HEK293 (cell line): ENCODE results near the gene TCEA2.

Experiments used
- CTCF ChIA-PET: fragments of 350-600 bp; formaldehyde crosslinking; extraction: SDS; loops from one replicate; lab custom pipeline; 2021; ENCODE audit warnings: antibody characterized with exemption; lab: Yijun Ruan, JAX
- POLR2A ChIA-PET: fragments of 300-600 bp; formaldehyde crosslinking; extraction: SDS; loops from one replicate; lab custom pipeline; 2020; ENCODE audit warnings: antibody characterized with exemption, inconsistent platforms; lab: Yijun Ruan, JAX
- H3K27ac ChIP-seq: fragments of 200-500 bp; sonication (Bioruptor generic); 2 replicates; pipeline ENCODE4 v1.5.1; 2014; ENCODE audit warnings: low read depth, low read length, control low read depth, inconsistent platforms; ENCODE audit errors: extremely low read depth
- H3K36me3 ChIP-seq, 2 experiments: fragments of 200-500 bp in 1 of 2; sonication (Bioruptor generic) in 1 of 2; 1 replicate in 1 of 2; 2 replicates in 1 of 2; pipeline ENCODE4 v1.5.1; 2014 to 2017; ENCODE audit warnings: inconsistent platforms in 2 of 2, low read length in 2 of 2; ENCODE audit not compliant: control insufficient read depth in 2 of 2, insufficient read depth in 1 of 2
- H3K4me1 ChIP-seq: fragments of 200-500 bp; sonication (Bioruptor generic); 2 replicates; pipeline ENCODE4 v1.5.1; 2014; ENCODE audit warnings: mild to moderate bottlenecking, low read length, inconsistent platforms; ENCODE audit not compliant: control insufficient read depth, insufficient read depth
- H3K4me3 ChIP-seq: 2 replicates; pipeline ENCODE4 v1.5.1; 2011; ENCODE audit warnings: low read depth, mild to moderate bottlenecking, control low read depth, low read length, moderate library complexity
- H3K9me3 ChIP-seq: fragments of 200-500 bp; sonication (Bioruptor generic); 2 replicates; pipeline ENCODE4 v1.5.1; 2014; ENCODE audit warnings: low read depth, low read length, inconsistent platforms; ENCODE audit not compliant: control insufficient read depth, insufficient read depth
- BCL11A ChIP-seq: fragments of 450-650 bp; formaldehyde crosslinking; IDR thresholded peaks from 2 replicates; pipeline ENCODE4 v1.5.1; 2016; ENCODE audit warnings: low read depth, missing biosample characterization, missing genetic modification characterization
- BCL11B ChIP-seq: fragments of 450-650 bp; formaldehyde crosslinking; IDR thresholded peaks from 2 replicates; pipeline ENCODE4 v1.5.1; 2016; ENCODE audit warnings: low read depth, missing biosample characterization, missing genetic modification characterization
- CTCF ChIP-seq: fragments of 450-650 bp; formaldehyde crosslinking; IDR thresholded peaks from 2 replicates; pipeline ENCODE4 v1.5.1; 2016; ENCODE audit warnings: missing biosample characterization, missing genetic modification characterization
- ELK4 ChIP-seq: IDR thresholded peaks from 2 replicates; pipeline ENCODE4 v1.6.1; 2011; ENCODE audit warnings: mild to moderate bottlenecking, low read depth, low read length, borderline replicate concordance
- KLF1 ChIP-seq: fragments of 450-650 bp; formaldehyde crosslinking; IDR thresholded peaks from 2 replicates; pipeline ENCODE4 v1.5.1; 2016; ENCODE audit warnings: missing biosample characterization, missing genetic modification characterization
- KLF8 ChIP-seq: fragments of 450-650 bp; formaldehyde crosslinking; IDR thresholded peaks from 2 replicates; pipeline ENCODE4 v1.5.1; 2016; ENCODE audit warnings: missing biosample characterization, missing genetic modification characterization
- MEIS1 ChIP-seq: sonication (generic); formaldehyde crosslinking; IDR thresholded peaks from 2 replicates; pipeline ENCODE4 v1.8.1; 2022; ENCODE audit warnings: missing genetic modification reagents, mild to moderate bottlenecking, borderline replicate concordance
- PRDM10 ChIP-seq: fragments of 450-650 bp; formaldehyde crosslinking; IDR thresholded peaks from 2 replicates; pipeline ENCODE4 v1.5.1; 2016; ENCODE audit warnings: missing biosample characterization, missing genetic modification characterization
- SP2 ChIP-seq: fragments of 450-650 bp; formaldehyde crosslinking; IDR thresholded peaks from 2 replicates; pipeline ENCODE4 v1.5.1; 2016; ENCODE audit warnings: missing biosample characterization, missing genetic modification characterization
- ZBTB1 ChIP-seq: fragments of 450-650 bp; formaldehyde crosslinking; IDR thresholded peaks from 2 replicates; pipeline ENCODE4 v1.5.1; 2016; ENCODE audit warnings: missing biosample characterization, missing genetic modification characterization
- ZBTB49 ChIP-seq: fragments of 450-650 bp; formaldehyde crosslinking; IDR thresholded peaks from 2 replicates; pipeline ENCODE4 v1.5.1; 2016; ENCODE audit warnings: missing biosample characterization, missing genetic modification characterization, low read depth
- ZBTB8A ChIP-seq: fragments of 450-650 bp; formaldehyde crosslinking; IDR thresholded peaks from 2 replicates; pipeline ENCODE4 v1.5.1; 2016; ENCODE audit warnings: missing biosample characterization, missing genetic modification characterization
- ZEB2 ChIP-seq: fragments of 450-650 bp; formaldehyde crosslinking; IDR thresholded peaks from 2 replicates; pipeline ENCODE4 v1.5.1; 2016; ENCODE audit warnings: missing biosample characterization, missing genetic modification characterization
- ZNF132 ChIP-seq: fragments of 450-650 bp; formaldehyde crosslinking; IDR thresholded peaks from 2 replicates; pipeline ENCODE4 v1.5.1; 2017; ENCODE audit warnings: missing biosample characterization, missing genetic modification characterization, borderline replicate concordance
- ZNF2 ChIP-seq: fragments of 450-650 bp; formaldehyde crosslinking; IDR thresholded peaks from 2 replicates; pipeline ENCODE4 v1.5.1; 2016; ENCODE audit warnings: missing biosample characterization, missing genetic modification characterization
- ZNF274 ChIP-seq, 2 experiments: fragments of 200-500 bp in 1 of 2; fragments of 450-650 bp in 1 of 2; sonication (Bioruptor generic) in 1 of 2; formaldehyde crosslinking in 1 of 2; IDR thresholded peaks; 2 replicates each; pipeline versions ENCODE4 v1.5.1 to v1.6.1; 2014 to 2016; ENCODE audit warnings: borderline replicate concordance in 1 of 2, inconsistent platforms in 1 of 2, low read length in 1 of 2, missing biosample characterization in 1 of 2, missing genetic modification characterization in 1 of 2
- ZNF280D ChIP-seq: fragments of 450-650 bp; formaldehyde crosslinking; IDR thresholded peaks from 2 replicates; pipeline ENCODE4 v1.5.1; 2016; ENCODE audit warnings: missing biosample characterization, missing genetic modification characterization
- ZNF394 ChIP-seq: fragments of 450-650 bp; formaldehyde crosslinking; IDR thresholded peaks from 2 replicates; pipeline ENCODE4 v1.5.1; 2016; ENCODE audit warnings: missing biosample characterization, missing genetic modification characterization, mild to moderate bottlenecking, moderate library complexity, borderline replicate concordance
- ZNF488 ChIP-seq: fragments of 450-650 bp; formaldehyde crosslinking; IDR thresholded peaks from 2 replicates; pipeline ENCODE4 v1.5.1; 2016; ENCODE audit warnings: missing biosample characterization, missing genetic modification characterization
- ZNF555 ChIP-seq: fragments of 450-650 bp; formaldehyde crosslinking; conservative IDR thresholded peaks from 2 replicates; pipeline ENCODE4 v1.5.1; 2017; ENCODE audit warnings: missing biosample characterization, mild to moderate bottlenecking, missing genetic modification characterization, inconsistent platforms
- ZNF660 ChIP-seq: fragments of 450-650 bp; IDR thresholded peaks from 2 replicates; pipeline ENCODE4 v1.5.1; 2018; ENCODE audit warnings: missing biosample characterization, mild to moderate bottlenecking, missing genetic modification characterization
- ZSCAN30 ChIP-seq: fragments of 450-650 bp; IDR thresholded peaks from 2 replicates; pipeline ENCODE4 v1.5.1; 2018; ENCODE audit warnings: missing biosample characterization, mild to moderate bottlenecking, missing genetic modification characterization, moderate library complexity

TCEA2 gene

GRCh38 chr20:64057628-64058498 lies 5.1 kb upstream of the TCEA2 start:
- H3K27ac ChIP-seq, result no peak overlapping the region
- H3K4me3 ChIP-seq, result no peak overlapping the region
- ChIA-PET CTCF (interaction anchor here (0.5 to 2.8 kb wide), 10 partner anchors 14 to 171 kb away, joined by 3 to 39 read pairs (median 4); partner anchors contain the start of gene PRPF6), POLR2A (no interaction called here)
- no peaks in the 10 kb centered on the region for H3K4me1 ChIP-seq
- H3K9me3 ChIP-seq, result no peaks in the 10 kb centered on the region
- no peaks in the 10 kb centered on the region for H3K36me3 ChIP-seq
- TF ChIP-seq ZNF394 (tag by site-specific recombination) (0 out of 2 replicates have a peak, but pooled peaks have one; percentile 24), ZNF2 (tag by site-specific recombination) (no peak), ZSCAN30 (peak; percentile 72), KLF8 (tag by site-specific recombination) (peak; percentile 36; the same call in 1 of the 2 replicates), ZBTB1 (no peak), KLF1 (tag by site-specific recombination) (peak; percentile 30; the same call in 1 of the 2 replicates), ZNF274 (IDR thresholded peaks at IDR 0.05; ENCODE audit: low read length) (no peak), ZNF274 (tag by site-specific recombination; IDR thresholded peaks at IDR 0.05; ENCODE audit: borderline replicate concordance) (no peak), SP2 (tag by site-specific recombination) (peak; percentile 19; the same call in 1 of the 2 replicates), ZNF280D (tag by site-specific recombination) (no peak), ZNF555 (tag by site-specific recombination) (no peak), ZEB2 (tag by site-specific recombination) (peak; percentile 36; the same call in 1 of the 2 replicates), PRDM10 (tag by site-specific recombination) (peak; percentile 70), ZNF488 (no peak), MEIS1 (CRISPR knock-in tag) (no peak), CTCF (tag by site-specific recombination) (peak; percentile 93), BCL11A (no peak), ZBTB8A (peak; percentile 43; the same call in 1 of the 2 replicates), ELK4 (no peak), ZBTB49 (tag by site-specific recombination) (no peak), ZNF132 (tag by site-specific recombination) (no peak), ZNF660 (tag by site-specific recombination) (no peak), BCL11B (no peak)
